SK-N-MC (cell line): Measurements from ENCODE around the gene PDE1C.

Source experiments
- DNase-seq: peaks from one replicate; pipeline ENCODE4 v3.0.0-alpha.2; 2011; ENCODE audit warnings: low read depth, low spot score
- H3K27ac ChIP-seq: fragments of 200-600 bp; sonication (generic); 2 replicates; pipeline ENCODE4 v1.5.1; 2016; ENCODE audit warnings: mixed run types
- H3K36me3 ChIP-seq: fragments of 200-600 bp; sonication (generic); 2 replicates; pipeline ENCODE4 v1.6.1; 2017; ENCODE audit warnings: antibody characterized with exemption, low read length, mixed read lengths; ENCODE audit not compliant: insufficient read depth
- H3K4me3 ChIP-seq: fragments of 200-600 bp; sonication (generic); 2 replicates; pipeline ENCODE4 v1.5.1; 2016
- H3K9ac ChIP-seq: fragments of 200-600 bp; sonication (generic); 2 replicates; pipeline ENCODE4 v1.8.0; 2017; ENCODE audit warnings: mixed run types, mixed read lengths; ENCODE audit not compliant: insufficient read length
- H3K9me3 ChIP-seq: fragments of 200-600 bp; sonication (generic); 2 replicates; pipeline ENCODE4 v1.6.1; 2017; ENCODE audit warnings: low read depth, mild to moderate bottlenecking, antibody characterized with exemption, low read length, moderate library complexity, mixed read lengths
- EZH2 ChIP-seq: fragments of 200-600 bp; sonication (generic); IDR thresholded peaks from one replicate; pipeline ENCODE4 v1.6.1; 2017; ENCODE audit warnings: antibody characterized with exemption
- FOXP2 ChIP-seq: optimal IDR thresholded peaks from 2 replicates; pipeline ENCODE3; 2011; ENCODE audit warnings: mild to moderate bottlenecking, moderate library complexity; ENCODE audit not compliant: insufficient read depth; ENCODE audit errors: extremely low read length, control extremely low read depth
- POLR2AphosphoS5 ChIP-seq: IDR thresholded peaks from 2 replicates; pipeline ENCODE4 v1.6.1; 2012; ENCODE audit warnings: mild to moderate bottlenecking, low read depth, low read length, borderline replicate concordance

The PDE1C gene

GRCh38 chr7:31974351-31974750, 95.9 kb downstream of the PDE1C start:
- H3K9ac ChIP-seq: no peak overlapping the region
- no peaks in the 10 kb centered on the region for H3K9me3 ChIP-seq
- no peak for DNase-seq
- H3K4me3 ChIP-seq: no peak overlapping the region
- TF ChIP-seq EZH2: no peak
- TF ChIP-seq POLR2AphosphoS5: no peak
- TF ChIP-seq FOXP2: no peak
- H3K36me3 ChIP-seq: no peaks in the 10 kb centered on the region
- H3K27ac ChIP-seq: no peak overlapping the region

GRCh38 chr7:31971049-31971667, 99.0 kb downstream of the PDE1C start:
- H3K9ac ChIP-seq: no peak overlapping the region
- no peak overlapping the region for H3K27ac ChIP-seq
- no peak for DNase-seq
- no peaks in the 10 kb centered on the region for H3K9me3 ChIP-seq
- no peaks in the 10 kb centered on the region for H3K36me3 ChIP-seq
- no peak for TF ChIP-seq POLR2AphosphoS5
- TF ChIP-seq FOXP2: no peak
- TF ChIP-seq EZH2: no peak
- no peak overlapping the region for H3K4me3 ChIP-seq

GRCh38 chr7:31970501-31970900, 99.7 kb downstream of the PDE1C start:
- Histone ChIP-seq H3K9ac (no peak overlapping the region), H3K4me3 (no peak overlapping the region), H3K9me3 (no peaks in the 10 kb centered on the region), H3K27ac (no peak overlapping the region), H3K36me3 (no peaks in the 10 kb centered on the region)
- DNase-seq: no peak
- TF ChIP-seq EZH2 (no peak), FOXP2 (no peak), POLR2AphosphoS5 (no peak)

GRCh38 chr7:31963569-31964175, 106.5 kb downstream of the PDE1C start:
- H3K27ac ChIP-seq: no peak overlapping the region
- H3K9me3 ChIP-seq: no peaks in the 10 kb centered on the region
- TF ChIP-seq EZH2: no peak
- no peak for TF ChIP-seq FOXP2
- no peak for TF ChIP-seq POLR2AphosphoS5
- no peak for DNase-seq
- H3K9ac ChIP-seq: no peak overlapping the region
- H3K36me3 ChIP-seq: no peaks in the 10 kb centered on the region
- H3K4me3 ChIP-seq: no peak overlapping the region

GRCh38 chr7:31962246-31962645, 108.0 kb downstream of the PDE1C start:
- TF ChIP-seq POLR2AphosphoS5 (no peak), FOXP2 (no peak), EZH2 (no peak)
- Histone ChIP-seq H3K36me3 (no peaks in the 10 kb centered on the region), H3K9ac (no peak overlapping the region), H3K4me3 (no peak overlapping the region), H3K9me3 (no peaks in the 10 kb centered on the region), H3K27ac (no peak overlapping the region)
- no peak for DNase-seq

GRCh38 chr7:31958226-31958625, 112.0 kb downstream of the PDE1C start:
- no peaks in the 10 kb centered on the region for H3K36me3 ChIP-seq
- H3K4me3 ChIP-seq: no peak overlapping the region
- H3K9ac ChIP-seq: no peak overlapping the region
- TF ChIP-seq POLR2AphosphoS5 (no peak), EZH2 (no peak), FOXP2 (no peak)
- no peak overlapping the region for H3K27ac ChIP-seq
- H3K9me3 ChIP-seq: no peaks in the 10 kb centered on the region
- no peak for DNase-seq

GRCh38 chr7:31957756-31958155, 112.5 kb downstream of the PDE1C start:
- H3K36me3 ChIP-seq: no peaks in the 10 kb centered on the region
- TF ChIP-seq FOXP2 (no peak), EZH2 (no peak)
- H3K9ac ChIP-seq: no peak overlapping the region
- H3K9me3 ChIP-seq: no peaks in the 10 kb centered on the region
- DNase-seq: no peak
- no peak overlapping the region for H3K4me3 ChIP-seq
- no peak overlapping the region for H3K27ac ChIP-seq

- no peak for DNase-seq
- Histone ChIP-seq H3K36me3 (no peaks in the 10 kb centered on the region), H3K4me3 (no peak overlapping the region), H3K9me3 (no peaks in the 10 kb centered on the region), H3K9ac (no peak overlapping the region), H3K27ac (no peak overlapping the region)
- TF ChIP-seq POLR2AphosphoS5 (no peak), FOXP2 (no peak), EZH2 (no peak)
Measured at GRCh38 chr7:31957090-31957720, 113.0 kb downstream of the PDE1C start.
